Uterus (tissue), 2 donors: ENCODE data around the gene TP53RK.

Experiments used
- CTCF ChIP-seq, 4 experiments: fragments of 200-600 bp in 2 of 4; fragments of 450-650 bp in 2 of 4; sonication (generic) in 2 of 4; IDR thresholded peaks; one replicate each; pipeline ENCODE4 v1.5.1; 2016 to 2019; ENCODE audit warnings: antibody characterized with exemption in 4 of 4, mild to moderate bottlenecking in 2 of 4, moderate library complexity in 1 of 4
- POLR2A ChIP-seq, 2 donors: fragments of 450-650 bp; IDR thresholded peaks; one replicate each; pipeline ENCODE4 v1.6.1; 2016; ENCODE audit warnings: antibody characterized with exemption in 2 of 2, mild to moderate bottlenecking in 1 of 2, moderate library complexity in 1 of 2

- no peak for TF ChIP-seq CTCF (IDR thresholded peaks at IDR 0.05)
- TF ChIP-seq POLR2A (IDR thresholded peaks at IDR 0.05), result no peak
Observed at GRCh38 chr20:46673394-46674252, 15.6 kb downstream of the TP53RK start.
